ENCODE results near the gene TARBP1.
"Not testable (repeated sequence)": the region's sequence is repeated elsewhere in the genome, so short reads cannot be mapped to it uniquely, and the experiment has no call there.

The TARBP1 gene

DNA sequence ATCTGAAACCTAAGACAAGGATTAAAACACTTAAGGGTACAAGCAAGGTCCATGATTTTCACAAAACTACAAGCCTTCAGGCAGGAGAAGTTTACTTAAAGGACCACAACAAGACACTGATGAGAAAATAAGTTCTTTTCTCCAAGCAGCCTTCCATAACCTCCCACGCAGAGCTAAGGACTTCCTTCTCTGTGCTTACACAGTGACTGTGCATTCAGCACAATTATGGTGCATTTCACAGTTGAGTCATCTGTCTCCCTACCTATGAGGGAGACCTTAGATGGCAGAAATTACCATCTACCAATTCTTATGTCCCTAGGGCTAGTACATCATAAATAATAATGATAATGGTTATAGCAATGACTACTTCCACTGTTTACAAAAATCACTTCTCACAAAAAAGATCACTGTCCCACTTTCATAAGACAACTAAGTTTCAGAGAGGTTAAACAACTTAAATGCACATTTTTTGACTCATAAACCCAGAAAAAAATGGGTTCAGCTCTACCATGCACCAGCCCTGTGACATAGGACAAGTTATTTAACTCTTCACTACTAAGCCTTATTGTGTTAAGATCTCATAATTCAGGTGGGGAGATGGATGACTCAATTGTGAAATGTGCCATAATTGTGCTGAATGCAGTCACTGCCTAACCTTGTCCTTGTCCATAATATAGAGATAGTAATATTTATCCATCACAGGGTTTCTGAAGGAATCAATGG is 45.3 kb downstream of the TARBP1 start:
- DNase-seq: no peak

DNA sequence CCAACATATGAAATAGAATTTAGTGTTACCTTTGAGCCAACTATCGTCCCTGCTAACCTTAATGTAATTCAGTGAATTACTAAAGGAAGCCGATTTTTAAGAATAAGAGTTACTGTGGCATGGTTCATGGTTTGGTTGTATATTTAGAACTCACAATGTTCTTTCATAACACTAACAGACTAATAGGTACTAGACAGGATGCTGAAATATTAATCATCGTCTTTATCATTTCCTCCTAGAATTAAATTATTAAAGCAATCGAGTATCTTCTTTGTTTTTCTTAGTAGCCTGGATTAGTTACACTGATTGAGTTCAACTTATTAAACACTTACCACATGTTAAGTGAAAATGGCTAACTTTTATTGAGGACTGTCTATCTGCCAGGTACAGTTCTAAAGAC is 47.7 kb downstream of the TARBP1 start:
- DNase-seq: no peak

DNA sequence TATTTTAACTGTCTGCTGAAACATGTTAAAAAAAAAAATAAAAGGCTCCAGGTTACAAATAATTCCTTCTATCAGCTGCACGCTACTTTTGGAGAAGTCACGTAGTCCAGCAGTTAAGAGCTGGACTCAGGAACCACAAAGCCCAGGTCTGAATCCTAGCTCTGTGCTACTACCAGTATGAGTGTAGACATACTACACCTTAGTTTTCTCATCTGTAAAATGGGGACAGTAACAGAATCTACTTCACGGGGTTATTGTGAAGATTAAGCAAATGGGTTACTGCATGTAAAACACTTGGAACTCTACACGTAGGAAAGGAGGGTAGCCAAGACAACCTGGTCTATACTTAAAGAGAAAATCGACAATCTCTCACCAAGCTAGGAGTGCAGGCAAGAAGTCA is 48.3 kb downstream of the TARBP1 start:
- no peak for DNase-seq

DNA sequence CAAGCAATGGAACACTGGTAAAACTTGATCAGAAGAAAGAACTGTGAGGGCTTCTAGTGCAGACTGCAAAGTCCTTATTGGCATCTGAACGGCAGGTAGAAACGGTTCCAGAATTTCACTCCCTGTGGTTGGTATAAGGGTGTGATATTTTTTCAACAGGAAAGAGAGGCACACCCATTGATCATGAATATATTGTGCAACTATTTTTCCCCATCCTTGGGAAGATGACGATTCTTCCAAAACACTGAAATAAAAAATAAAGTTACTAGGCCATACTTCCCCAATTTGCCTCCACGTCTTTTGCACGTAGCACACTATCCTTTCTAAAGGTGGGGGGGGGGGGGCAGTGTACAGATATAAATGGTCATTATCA is 49.6 kb downstream of the TARBP1 start:
- DNase-seq: no peak

DNA sequence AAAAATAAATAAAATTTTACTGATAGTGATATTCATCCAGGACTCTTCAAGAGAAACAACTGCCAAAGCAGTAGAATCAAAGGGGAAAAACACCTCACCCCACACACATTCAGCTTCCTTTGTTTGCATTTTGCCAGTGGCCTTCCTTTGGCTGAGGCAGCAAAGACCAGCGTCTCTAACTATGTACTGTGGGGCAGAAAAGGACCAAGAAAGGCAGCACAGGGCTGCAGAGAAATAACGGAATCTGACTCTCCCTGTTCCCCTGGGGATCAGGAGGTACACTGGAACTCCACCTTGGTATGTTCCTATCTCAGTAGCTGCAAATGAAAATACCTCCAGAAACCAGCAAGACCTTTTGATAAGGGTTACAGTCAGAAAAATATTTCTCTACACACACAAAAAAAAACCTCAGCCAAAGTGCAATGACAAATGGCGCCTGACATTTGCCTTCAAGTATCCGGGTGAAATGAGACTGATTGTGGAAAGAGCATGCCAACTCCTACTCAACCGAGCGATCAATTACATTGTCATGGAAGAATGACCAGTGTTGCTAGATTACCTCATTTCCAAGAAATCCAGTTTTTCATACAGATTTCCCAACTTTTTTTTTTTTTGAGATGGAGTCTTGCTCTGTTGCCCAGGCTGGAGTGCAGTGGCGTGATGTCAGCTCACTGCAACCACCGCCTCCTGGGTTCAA is 50.9 kb downstream of the TARBP1 start:
- DNase-seq: no peak

DNA sequence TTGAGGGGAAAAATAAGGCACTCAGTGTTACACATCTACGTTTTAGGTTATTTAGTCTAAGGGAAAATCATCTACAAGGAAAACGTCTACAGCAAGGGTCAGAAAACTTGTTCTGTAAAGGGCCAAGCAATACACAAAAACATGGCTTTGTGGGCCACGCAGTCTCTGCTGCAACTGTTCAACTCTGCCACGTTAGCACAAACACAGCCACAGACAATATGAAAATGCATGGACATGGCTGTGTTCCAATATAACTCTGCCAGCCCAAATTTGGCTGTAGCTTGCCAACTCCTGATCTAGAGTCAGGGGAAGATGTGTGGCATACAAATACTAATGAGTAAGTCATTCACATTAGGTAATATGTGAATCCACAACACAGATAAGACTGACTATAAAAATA is 65.0 kb downstream of the TARBP1 start:
- DNase-seq: no peak

DNA sequence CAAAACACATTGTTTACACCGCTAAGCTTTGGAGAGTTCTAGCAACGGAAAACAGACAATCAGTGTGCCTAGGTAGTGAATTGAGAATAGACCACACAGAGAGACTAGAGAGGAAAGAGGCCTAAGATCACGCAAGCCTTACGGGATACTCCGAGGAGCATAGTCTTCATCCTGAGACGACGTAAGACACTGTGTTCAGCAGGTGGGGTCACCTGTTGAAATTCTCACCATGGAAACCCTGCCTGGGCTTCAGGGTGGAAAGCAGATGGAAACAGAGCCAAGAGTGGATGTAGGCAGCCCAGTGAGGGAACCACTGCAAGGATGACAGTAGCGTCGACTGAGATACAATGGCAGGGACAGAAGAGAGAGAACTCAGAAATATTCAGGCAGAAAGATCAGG is 65.5 kb downstream of the TARBP1 start:
- no peak for DNase-seq

DNA sequence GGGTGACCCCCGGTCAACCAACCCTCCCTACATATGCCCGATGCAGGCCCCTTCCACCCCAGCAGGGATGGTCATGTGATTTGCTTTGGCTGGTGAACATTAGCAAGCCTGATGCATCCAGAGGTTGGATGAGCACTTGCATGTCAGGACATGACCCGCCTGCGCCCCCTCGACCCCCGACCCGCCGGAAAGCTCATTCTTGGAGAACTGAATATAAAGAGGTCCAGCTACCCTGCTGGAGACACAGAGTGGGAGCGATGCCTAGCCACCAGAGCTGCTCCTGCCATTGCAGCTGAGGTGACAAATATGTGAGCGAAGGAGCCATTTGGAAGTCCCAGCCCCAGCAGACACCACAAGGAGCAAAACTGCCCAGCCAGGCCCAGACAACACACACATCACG is 66.1 kb downstream of the TARBP1 start:
- DNase-seq: no peak

DNA sequence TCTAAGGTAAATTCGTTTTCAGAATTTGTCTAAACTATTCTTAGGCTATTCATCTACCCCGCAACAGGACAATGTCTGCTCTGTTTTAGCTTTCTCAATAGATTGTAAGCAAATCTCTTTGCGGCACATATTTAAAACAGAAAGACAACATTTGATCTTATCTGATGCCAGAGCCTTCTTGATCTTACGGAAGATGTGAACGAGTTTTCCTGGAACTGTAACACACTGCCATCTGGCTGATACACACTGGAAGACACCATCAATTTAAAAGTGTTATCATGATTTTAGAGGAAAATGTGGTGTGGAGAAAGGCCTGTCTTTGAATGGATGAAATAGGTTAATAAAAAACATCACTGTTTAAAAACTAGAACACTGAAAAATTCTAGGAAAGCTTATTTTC is 69.7 kb downstream of the TARBP1 start:
- DNase-seq: no peak

DNA sequence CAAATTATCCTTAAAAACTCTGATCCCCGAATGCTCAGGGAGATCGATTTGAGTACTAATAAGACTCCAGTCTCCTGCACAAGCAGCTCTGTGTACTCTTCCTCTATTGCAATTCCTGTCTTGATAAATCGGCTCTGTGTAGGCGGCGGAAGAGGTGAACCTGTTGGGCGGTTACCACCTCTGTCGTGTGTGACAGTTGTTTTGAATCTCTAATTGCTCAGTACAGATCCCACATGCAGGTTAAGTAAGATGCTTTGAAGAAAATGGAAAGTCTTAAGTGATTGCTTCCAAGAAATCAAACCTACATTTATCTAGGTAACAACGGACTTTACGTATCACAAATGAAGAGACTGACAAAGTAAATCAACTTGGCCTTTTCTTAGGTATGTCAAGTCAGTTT is 70.2 kb downstream of the TARBP1 start:
- DNase-seq: no peak

DNA sequence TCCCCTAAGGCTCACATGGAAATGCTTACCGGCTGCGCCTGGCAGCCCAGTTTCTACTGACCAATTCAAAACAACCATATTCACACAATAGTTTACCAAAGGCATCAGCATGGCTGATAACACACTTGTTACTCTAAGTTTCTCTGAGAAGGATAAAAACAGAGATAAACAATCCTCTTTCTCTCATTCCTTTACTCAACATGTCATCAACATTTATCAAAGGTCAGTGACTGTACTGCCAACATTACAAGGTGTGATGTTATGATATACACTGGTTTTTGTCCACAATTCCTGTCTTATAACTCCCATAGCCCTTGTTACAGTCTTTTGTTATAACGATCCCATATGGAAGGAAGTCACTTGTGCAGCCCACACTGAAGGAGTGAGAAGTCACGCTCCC is 72.1 kb downstream of the TARBP1 start:
- no peak for DNase-seq

DNA sequence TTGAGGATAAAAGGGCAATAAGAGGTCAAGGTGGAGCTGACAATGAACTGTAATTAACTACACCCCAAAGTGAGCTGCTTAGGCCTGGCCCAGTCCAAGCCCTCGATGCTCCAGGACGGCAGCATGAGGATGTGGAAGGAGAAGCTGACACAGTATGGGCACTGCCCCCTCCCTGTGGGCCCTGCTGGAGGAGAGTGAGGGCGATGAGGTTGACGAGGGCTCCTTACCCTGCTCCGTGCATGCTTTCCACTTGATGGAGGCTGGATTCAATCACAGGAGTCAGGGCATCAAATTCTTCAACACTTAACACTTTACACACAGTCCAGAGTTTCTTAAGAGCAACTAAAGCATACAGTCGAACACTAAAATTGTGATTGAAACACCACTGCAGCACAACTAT is 73.3 kb downstream of the TARBP1 start:
- DNase-seq: no peak

DNA sequence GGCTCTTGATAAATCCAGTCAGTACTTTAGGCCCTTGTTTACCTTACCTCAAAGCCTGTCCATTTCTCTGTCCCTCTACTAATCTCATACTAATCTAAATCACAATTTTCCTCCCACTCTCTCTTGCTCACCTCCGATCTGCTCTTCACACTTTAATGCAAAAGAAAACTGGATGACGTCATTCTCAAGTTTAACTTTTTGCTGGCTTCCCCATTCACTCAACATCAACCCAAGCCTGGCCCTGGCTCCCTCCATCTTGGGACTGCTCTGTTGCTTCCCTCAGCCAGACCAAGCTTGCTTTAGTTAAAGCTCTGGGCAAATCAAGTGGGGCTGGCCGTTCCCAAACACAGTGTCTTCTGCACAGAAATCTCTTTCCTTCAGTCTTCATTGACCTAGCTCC is 76.0 kb downstream of the TARBP1 start:
- DNase-seq: no peak

DNA sequence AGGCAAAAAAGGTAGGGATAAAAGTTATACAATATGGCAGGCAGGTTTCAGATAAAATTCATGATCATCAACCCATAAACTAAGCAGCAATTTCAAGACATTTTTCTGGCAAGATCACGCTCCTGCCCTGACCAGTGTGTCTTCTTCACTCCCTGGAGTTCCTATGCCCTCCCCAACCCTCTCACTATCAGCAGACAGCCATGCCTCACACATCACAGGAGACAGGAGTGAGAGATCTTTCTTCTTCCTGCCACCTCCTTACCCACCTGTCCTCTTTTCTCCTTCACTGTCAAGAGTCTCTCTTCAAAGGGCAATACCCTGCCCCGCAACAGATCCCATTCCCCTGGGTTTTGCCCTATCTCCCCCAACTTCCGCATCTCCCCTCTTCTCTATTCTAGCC is 77.3 kb downstream of the TARBP1 start:
- DNase-seq: no peak

DNA sequence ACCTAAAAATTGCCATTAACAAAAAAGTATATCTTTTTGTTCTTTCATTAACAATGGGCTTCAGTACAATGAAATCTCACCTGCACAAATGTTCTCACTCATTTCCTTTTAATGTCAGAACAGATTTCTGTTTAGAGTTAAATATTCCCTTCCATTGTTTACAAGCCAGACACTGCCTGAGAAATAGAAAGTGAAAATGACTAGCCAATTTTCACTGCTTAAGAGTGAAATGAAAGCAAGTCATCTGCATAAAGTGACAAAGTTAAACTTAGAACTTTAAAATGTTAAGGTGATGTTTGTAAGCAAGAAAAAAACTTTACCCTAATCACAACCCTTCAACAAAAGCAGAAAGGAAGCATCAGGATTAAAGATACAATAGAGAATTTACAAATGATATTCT is 78.2 kb downstream of the TARBP1 start:
- no peak for DNase-seq

DNA sequence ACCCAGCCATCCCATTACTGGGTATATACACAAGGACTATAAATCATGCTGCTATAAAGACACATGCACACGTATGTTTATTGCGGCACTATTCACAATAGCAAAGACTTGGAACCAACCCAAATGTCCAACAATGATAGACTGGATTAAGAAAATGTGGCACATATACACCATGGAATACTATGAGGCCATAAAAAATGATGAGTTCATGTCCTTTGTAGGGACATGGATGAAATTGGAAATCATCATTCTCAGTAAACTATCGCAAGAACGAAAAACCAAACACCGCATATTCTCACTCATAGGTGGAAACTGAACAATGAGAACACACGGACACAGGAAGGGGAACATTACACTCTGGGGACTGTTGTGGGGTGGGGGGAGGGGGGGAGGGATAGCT is 79.5 kb downstream of the TARBP1 start:
- not testable (repeated sequence) for DNase-seq

DNA sequence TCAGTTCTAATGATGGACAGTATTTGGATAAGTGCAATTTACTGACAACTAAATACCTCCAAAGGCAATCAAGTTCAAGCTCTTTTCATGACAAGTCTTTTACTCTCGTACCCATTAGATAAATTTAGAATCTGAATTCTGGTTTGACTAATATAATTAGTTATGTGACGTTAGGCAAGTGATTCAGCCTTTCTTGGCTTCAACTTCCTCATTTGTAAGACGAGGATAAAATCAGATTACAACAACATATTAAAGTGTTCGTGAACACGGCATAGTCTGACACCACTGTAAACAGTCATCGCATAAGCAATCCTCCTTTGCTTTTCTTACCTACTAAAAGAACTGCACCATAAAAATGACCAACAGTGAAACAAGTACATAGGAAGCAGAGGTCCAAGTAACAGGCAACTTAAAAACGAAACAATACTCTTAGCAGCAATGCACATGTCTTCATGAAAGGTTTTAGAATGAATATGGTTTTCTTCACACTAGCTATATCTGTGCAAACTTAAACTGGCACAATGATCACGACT is 80.1 kb downstream of the TARBP1 start:
- DNase-seq: no peak

DNA sequence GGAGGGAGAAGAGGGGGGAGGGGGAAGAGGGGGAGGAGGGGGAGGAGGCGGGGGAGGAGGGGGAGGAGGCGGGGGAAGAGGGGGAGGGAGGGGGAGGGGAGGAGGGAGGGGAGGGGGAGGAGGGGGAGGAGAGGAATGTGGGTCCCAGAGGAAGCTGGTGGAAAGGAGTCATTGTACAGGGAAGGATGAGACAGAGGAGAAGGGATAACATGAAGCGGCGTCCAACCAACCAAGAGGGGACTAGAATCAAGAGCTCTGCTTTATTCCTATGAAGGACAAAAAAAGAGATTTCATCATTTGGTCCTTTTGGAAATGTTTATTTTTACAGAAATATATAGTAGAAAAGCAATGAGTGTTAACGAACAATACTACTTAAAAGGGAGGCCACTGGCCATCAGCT is 81.2 kb downstream of the TARBP1 start:
- DNase-seq: no peak

DNA sequence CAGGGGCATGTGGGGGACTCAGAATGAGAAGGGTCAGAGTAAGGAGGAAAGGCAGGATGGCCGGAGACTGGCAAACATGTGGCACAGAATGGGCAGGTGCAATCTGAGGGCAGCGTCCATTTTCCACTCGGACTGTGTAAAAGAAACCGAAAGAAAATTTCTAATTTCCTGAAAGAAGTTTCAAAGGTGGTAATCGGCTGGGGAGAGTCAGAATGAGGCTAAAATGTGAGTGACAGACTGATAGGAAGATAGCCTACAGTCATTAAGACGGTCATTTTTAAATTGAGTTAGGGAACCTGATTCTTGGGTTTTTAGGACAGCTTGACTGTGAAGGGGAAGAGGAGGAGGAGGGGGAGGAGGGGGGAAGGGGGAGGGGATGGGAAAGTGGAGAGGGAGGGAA is 82.1 kb downstream of the TARBP1 start:
- DNase-seq: no peak

DNA sequence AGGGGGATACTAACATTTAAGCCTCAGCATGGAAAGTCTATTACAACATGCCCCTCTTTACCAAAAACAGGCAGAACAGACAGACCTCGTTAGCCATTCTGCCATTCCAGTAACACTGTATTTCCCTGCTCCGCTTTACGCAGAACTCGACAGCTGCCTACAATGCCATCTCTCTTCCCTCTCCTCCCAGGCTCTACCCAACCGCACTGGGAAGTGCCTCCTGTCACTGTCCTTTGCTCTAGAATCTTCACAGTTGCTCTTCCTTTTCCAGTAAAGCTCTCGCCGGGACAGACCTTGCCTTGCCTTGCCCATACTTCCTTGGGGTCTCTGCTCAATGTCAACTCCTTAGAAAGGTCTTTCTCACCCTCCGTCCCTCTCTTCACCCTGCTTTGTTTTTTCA is 82.9 kb downstream of the TARBP1 start:
- no peak for DNase-seq

DNA sequence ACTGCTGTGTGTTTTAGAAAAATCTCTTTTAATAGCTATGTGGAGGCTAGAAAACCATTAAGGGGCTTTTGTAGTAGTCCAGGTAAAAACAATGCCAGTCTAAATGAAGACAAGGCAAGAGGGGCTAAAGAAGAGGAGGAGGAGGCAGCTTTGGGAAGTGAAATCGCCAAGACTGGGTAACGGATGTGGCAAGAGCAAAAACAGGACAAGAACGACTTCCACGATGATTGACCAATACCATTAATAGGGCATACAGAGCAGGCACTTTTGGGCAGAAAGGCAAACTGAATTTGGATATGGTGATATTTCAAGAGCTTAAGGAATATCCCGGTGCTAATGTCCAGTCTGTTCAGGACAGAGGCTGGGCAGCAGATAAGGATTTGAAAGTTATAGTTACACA is 83.7 kb downstream of the TARBP1 start:
- no peak for DNase-seq

DNA sequence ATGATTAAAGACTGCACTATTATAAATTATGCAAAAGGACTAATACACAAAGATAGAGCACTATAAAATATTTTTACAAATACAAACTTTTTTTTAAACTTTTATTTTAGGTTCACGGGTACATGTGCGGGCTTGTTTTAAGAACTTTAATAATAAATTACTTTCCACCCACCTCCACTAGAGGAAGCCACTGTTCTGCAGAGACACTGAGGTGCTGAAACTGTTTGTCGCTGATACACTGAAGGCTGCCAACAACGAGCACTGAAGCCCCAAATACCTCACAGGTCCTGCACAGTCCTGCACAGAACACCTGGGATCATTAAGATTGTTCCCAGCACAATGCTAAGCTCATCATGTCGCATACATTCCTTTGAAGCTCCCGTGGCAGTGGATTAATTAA is 85.8 kb downstream of the TARBP1 start:
- DNase-seq: no peak

DNA sequence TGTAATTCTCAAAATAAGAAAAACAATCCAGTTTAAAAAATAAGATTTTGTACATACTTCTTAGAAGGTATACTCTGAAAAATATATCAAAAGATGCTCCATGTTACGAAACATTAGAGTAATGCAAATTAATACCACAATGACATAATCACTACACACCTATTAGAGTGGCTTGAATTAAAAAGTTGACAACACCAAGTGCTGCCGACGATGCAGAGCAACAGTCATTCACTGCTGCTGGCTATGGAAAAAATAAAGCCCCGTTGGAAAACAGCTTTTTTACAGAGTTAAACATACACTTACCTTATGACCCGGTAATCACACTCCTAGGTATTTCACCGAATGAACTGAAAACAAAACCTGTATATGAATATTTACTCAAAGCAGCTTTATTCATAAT is 90.9 kb downstream of the TARBP1 start:
- DNase-seq: no peak

DNA sequence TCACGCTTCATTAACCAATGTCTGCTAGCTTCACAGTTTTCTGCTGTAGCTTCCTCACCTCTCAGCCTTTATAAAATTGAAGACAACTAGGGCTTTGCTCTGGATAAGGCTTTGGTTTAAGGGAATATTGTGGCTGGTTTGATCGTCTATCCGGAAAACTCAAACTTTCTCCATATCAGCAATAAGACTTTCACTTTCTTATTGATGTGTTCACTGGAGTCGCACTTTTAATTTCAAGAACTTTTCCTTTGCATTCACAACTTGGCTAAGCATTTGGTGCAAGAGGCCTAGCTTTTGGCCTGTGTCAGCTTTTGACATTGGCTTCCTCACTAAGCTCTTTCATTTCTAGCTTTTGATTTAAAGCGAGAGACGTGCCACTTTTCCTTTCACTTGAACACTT is 92.9 kb downstream of the TARBP1 start:
- no peak for DNase-seq
